ENCODE results near the gene LRRC4.
A peak's percentile ranks its signal among the peaks of the same experiment; 100 is the strongest.

Gene LRRC4

GRCh38 chr7:127997226-127997922 lies 33.9 kb downstream of the LRRC4 start:
- Histone ChIP-seq H3K27me3 (no peaks in the 10 kb centered on the region), H3K4me1 (peaks cover 0 to 20% (median 7%) of the 10 kb centered on the region in 4 donors), H3K4me3 (no peak overlapping the region), H3K36me3 (peaks cover 0 to 9% (median 0%) of the 10 kb centered on the region in 3 donors), H3K27ac (no peak overlapping the region), H3K9me3 (no peaks in the 10 kb centered on the region)
- no peak for DNase-seq
- TF ChIP-seq CTCF (IDR thresholded peaks at IDR 0.05) = no peak
- intact Hi-C loops (cut with DNase I; ENCODE audit: low total_unique reads) = no loop called here

- no peaks in the 10 kb centered on the region for H3K27me3 ChIP-seq
- peaks cover 0 to 20% (median 7%) of the 10 kb centered on the region in 4 donors for H3K4me1 ChIP-seq
- no peak overlapping the region for H3K4me3 ChIP-seq
- H3K9me3 ChIP-seq = no peaks in the 10 kb centered on the region
- peaks cover 0 to 9% (median 3%) of the 10 kb centered on the region in 3 donors for H3K36me3 ChIP-seq
- no peak for TF ChIP-seq CTCF (IDR thresholded peaks at IDR 0.05)
- no peak overlapping the region for H3K27ac ChIP-seq
- no peak for DNase-seq
- intact Hi-C loops (cut with DNase I; ENCODE audit: low total_unique reads) = no loop called here
Observed at GRCh38 chr7:127996253-127997071, 34.8 kb downstream of the LRRC4 start.

- Histone ChIP-seq H3K9me3 (no peaks in the 10 kb centered on the region), H3K4me1 (peaks cover 0 to 20% (median 7%) of the 10 kb centered on the region in 4 donors), H3K27me3 (no peaks in the 10 kb centered on the region), H3K4me3 (no peak overlapping the region), H3K36me3 (peaks cover 0 to 14% (median 10%) of the 10 kb centered on the region in 3 donors), H3K27ac (peak overlapping the region in 1 of 2 donors; percentile 5)
- intact Hi-C loops (cut with DNase I; ENCODE audit: low total_unique reads) = no loop called here
- TF ChIP-seq CTCF (IDR thresholded peaks at IDR 0.05) = no peak
- no peak for DNase-seq
Observed at GRCh38 chr7:127995881-127996215, 35.4 kb downstream of the LRRC4 start.

GRCh38 chr7:127995156-127995880 lies 35.9 kb downstream of the LRRC4 start:
- H3K9me3 ChIP-seq = no peaks in the 10 kb centered on the region
- no peak for DNase-seq
- intact Hi-C loops (cut with DNase I; ENCODE audit: low total_unique reads) = no loop called here
- no peaks in the 10 kb centered on the region for H3K27me3 ChIP-seq
- peak overlapping the region in 1 of 2 donors; percentile 5 for H3K27ac ChIP-seq
- H3K36me3 ChIP-seq = peaks cover 0 to 18% (median 15%) of the 10 kb centered on the region in 3 donors
- no peak overlapping the region for H3K4me3 ChIP-seq
- H3K4me1 ChIP-seq = peaks cover 0 to 20% (median 7%) of the 10 kb centered on the region in 4 donors
- TF ChIP-seq CTCF (IDR thresholded peaks at IDR 0.05) = no peak

- intact Hi-C loops (cut with DNase I; ENCODE audit: low total_unique reads) = no loop called here
- H3K4me3 ChIP-seq = no peak overlapping the region
- H3K27me3 ChIP-seq = no peaks in the 10 kb centered on the region
- H3K4me1 ChIP-seq = peaks cover 0 to 20% (median 7%) of the 10 kb centered on the region in 4 donors
- TF ChIP-seq CTCF (IDR thresholded peaks at IDR 0.05) = no peak
- H3K9me3 ChIP-seq = no peaks in the 10 kb centered on the region
- DNase-seq = no peak
- H3K36me3 ChIP-seq = peaks cover 0 to 18% (median 15%) of the 10 kb centered on the region in 3 donors
- H3K27ac ChIP-seq = no peak overlapping the region
Observed at GRCh38 chr7:127993987-127994386, 37.2 kb downstream of the LRRC4 start.
